GM12873 (cell line): ENCODE data around the gene TLCD5.

Source experiments
- TF ChIP-seq, protein P1 (sequence below): IDR thresholded peaks from 2 replicates; pipeline ENCODE4 v1.5.1; 2012; ENCODE audit warnings: low read depth, mild to moderate bottlenecking, moderate library complexity, low read length, control low read depth; ENCODE audit not compliant: insufficient read depth; ENCODE audit errors: missing control alignments

Gene TLCD5

DNA sequence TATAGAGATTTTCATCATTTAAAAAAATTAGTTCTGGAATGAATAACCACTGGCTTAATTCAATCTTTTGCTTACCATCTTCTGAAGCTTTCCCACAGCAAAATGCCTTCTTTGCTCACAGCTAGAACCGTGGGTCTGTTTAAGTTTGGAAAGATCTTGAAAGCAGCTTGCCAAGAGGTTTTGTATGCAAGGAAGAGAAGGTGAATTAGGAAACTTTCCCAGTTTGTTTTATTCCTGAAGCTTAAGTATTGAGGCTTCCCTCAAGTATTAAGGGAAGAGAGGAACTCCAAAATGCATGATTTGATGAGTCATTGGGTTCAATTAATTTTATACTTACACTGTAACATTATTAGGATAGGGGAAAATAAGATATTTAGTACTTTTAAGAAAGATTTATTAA is 9.2 kb downstream of the TLCD5 start:
- TF ChIP-seq, protein P1, sequence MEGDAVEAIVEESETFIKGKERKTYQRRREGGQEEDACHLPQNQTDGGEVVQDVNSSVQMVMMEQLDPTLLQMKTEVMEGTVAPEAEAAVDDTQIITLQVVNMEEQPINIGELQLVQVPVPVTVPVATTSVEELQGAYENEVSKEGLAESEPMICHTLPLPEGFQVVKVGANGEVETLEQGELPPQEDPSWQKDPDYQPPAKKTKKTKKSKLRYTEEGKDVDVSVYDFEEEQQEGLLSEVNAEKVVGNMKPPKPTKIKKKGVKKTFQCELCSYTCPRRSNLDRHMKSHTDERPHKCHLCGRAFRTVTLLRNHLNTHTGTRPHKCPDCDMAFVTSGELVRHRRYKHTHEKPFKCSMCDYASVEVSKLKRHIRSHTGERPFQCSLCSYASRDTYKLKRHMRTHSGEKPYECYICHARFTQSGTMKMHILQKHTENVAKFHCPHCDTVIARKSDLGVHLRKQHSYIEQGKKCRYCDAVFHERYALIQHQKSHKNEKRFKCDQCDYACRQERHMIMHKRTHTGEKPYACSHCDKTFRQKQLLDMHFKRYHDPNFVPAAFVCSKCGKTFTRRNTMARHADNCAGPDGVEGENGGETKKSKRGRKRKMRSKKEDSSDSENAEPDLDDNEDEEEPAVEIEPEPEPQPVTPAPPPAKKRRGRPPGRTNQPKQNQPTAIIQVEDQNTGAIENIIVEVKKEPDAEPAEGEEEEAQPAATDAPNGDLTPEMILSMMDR: no peak

- TF ChIP-seq, protein P1: peak; percentile 73
Observed at GRCh38 chr11:120334894-120335462, 9.9 kb downstream of the TLCD5 start.

DNA sequence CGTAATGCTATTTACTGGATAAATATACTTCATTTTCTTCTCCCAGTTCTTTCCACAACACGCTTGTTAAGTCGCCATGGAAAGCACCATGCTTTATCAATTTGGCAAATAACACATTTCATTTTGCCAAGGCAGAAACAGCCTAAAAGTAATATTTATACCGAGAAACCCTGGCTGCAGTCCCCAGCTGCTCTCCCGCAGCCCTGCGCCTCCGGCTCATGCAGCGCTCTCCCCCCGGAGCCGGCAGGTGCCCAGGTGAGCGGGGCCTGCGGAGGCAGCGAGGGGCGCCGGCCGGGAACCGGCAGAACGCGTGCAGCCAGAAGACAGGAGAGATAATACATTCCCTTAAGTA is 10.4 kb downstream of the TLCD5 start:
- TF ChIP-seq, protein P1: no peak

GRCh38 chr11:120335908-120336640 is 11.0 kb downstream of the TLCD5 start, which contains the start of gene ARHGEF12:
TSS of gene ARHGEF12 (plus strand) at chr11:120336413. CDS start at chr11:120337244, 831 bp downstream.
- TF ChIP-seq, protein P1: peak; percentile 42

GRCh38 chr11:120336641-120337354 is 11.7 kb downstream of the TLCD5 start:
- TF ChIP-seq, protein P1: no peak

GRCh38 chr11:120337355-120338106 is 12.4 kb downstream of the TLCD5 start:
- TF ChIP-seq, protein P1: no peak
